Activated CD4-positive, alpha-beta memory T cell treated with anti-CD3 and anti-CD28 coated beads for 36 hours (primary cell): ENCODE data around the gene ANKRD34A. TPM values are rescaled to one million over a fixed set of nuclear protein-coding genes. Genes with fewer than 3 reads are reported as not detected.

Experiments used
- CTCF ChIA-PET: fragments of 350-600 bp; sonication (Branson Sonifier 250); formaldehyde crosslinking; loops from one replicate; lab custom pipeline; 2021; ENCODE audit warnings: antibody characterized with exemption, inconsistent platforms; lab: Charles Lee
- POLR2A ChIA-PET: fragments of 350-600 bp; sonication (Branson Sonifier 250); formaldehyde crosslinking; loops from one replicate; lab custom pipeline; 2021; ENCODE audit warnings: antibody characterized with exemption; lab: Charles Lee
- DNase-seq: peaks from one replicate; pipeline ENCODE4 v3.0.0-alpha.2; 2020
- H3K27ac Mint-ChIP-seq: one replicate; pipeline ENCODE4 v1.8.0; 2021; ENCODE audit warnings: mixed read lengths
- H3K27me3 Mint-ChIP-seq: one replicate; pipeline ENCODE4 v1.8.0; 2021; ENCODE audit warnings: mixed read lengths
- H3K36me3 Mint-ChIP-seq: one replicate; pipeline ENCODE4 v1.8.0; 2021; ENCODE audit warnings: mixed read lengths
- H3K4me1 Mint-ChIP-seq: one replicate; pipeline ENCODE4 v1.8.0; 2021; ENCODE audit warnings: low read depth, mixed read lengths
- H3K4me3 Mint-ChIP-seq: one replicate; pipeline ENCODE4 v1.8.0; 2021; ENCODE audit warnings: mild to moderate bottlenecking, mixed read lengths
- H3K9me3 Mint-ChIP-seq: one replicate; pipeline ENCODE4 v1.8.0; 2021; ENCODE audit warnings: mixed read lengths
- intact Hi-C: fragments of 100-400 bp; cut with micrococcal nuclease; formaldehyde crosslinking; loops from one replicate; pipeline ENCODE4 v1.15.1; 2023
- total RNA-seq, 2 experiments: library from RNA; stranded (reverse); gene quantifications; one replicate each; pipeline ENCODE4 v1.2.3, GENCODE V29; 2021

The ANKRD34A gene
- total RNA-seq, 2 experiments from 2014 or later, result 4.6 to 4.7 TPM

DNA sequence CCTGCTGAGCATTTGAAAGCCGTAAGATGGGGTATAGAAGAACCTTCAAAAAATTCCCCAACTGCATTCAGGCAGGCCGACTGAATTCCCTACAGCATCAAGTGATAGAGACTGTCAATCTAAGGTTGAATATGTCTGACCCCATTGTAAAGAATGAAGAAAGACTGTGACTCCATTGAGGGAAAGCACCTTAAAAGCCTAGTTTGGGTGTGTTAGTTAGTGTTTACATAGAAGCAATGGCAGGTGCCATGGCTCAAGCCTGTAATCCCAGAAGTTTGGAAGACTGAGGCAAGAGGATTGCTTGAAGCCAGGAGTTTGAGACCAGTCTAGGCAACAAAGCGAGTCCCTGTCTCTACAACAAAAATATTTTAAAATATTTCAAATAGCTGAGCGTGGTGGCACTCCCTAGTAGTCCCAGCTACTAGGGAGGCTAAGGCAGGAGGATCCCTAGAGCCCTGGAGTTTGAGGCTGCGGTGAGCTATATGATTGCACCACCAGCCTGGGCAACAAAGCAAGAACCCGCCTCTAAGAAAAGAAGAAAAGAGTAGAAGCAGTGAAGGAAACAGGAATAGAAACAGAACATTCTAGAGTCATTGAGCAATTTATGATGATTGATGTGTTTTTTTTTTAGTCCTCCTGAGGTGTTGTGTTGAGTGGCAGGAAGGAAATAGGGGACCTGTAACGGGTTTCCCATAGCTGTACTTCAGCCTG lies 15.5 kb upstream of the ANKRD34A start:
- CTCF ChIA-PET, result interaction anchor here (0.6 to 8.5 kb wide), 17 partner anchors 8 to 135 kb away, joined by 3 to 222 read pairs (median 10); partner anchors contain the start of genes ANKRD34A, LIX1L, NUDT17 and POLR3GL

DNA sequence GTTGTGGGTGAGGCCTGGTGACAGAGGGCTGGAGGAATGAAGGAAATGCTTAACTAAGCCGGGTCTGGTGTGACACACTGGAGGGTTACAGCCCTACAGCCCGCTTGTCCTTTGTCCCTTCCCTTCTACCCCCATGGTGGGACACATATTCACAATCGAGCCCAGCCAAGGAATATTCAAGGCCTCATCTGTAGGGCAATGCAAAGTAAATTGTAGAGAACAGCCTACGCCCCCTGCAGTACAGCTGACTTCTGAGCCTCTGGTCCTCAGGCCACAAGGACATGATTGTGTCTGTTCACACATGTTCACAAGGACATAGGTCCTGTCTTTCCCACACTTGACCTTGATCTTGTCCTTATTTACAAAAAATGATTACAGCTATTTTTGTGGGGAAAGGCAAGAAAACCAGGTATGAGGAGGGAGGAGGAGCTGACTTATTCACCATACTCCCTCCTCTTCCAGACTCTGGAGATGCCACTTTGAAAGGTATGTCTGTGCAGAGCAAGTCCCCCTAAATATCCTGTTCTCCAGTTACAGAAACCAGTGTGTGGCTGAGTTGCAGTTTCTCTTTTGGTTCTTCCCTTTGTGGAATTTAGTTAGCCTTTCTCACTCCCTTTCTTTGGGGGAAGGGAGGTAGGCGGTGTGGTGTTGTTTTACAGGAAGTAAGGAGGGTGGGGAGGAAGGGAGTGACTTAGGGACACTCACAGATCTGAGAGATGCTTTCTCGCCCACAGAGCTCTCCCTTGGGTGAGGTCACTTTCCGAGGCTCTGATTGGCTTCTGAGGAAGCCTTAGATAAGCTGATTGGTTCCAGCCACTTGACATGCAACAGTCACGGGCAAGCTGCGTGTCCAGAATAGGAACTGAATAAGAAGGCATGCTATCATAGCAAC lies 14.7 kb upstream of the ANKRD34A start:
- POLR2A ChIA-PET, result interaction anchor here (0.7 to 10.2 kb wide), 10 partner anchors 14 to 120 kb away, joined by 3 to 183 read pairs (median 20); partner anchors contain the start of genes ANKRD34A, LIX1L, PIAS3 and POLR3GL
- no peak overlapping the region for H3K27ac Mint-ChIP-seq
- intact Hi-C loops, result loop anchor here (1.0 to 5.0 kb wide), 2 partner anchors 57 to 122 kb away; partner anchors contain the start of gene PIAS3

More for the DNA sequence above, 15.5 kb upstream of the ANKRD34A start:
- H3K4me1 Mint-ChIP-seq, result peaks cover 6% of the 10 kb centered on the region
- no peaks in the 10 kb centered on the region for H3K36me3 Mint-ChIP-seq
- no peaks in the 10 kb centered on the region for H3K27me3 Mint-ChIP-seq
- intact Hi-C loops, result loop anchor here (1.0 to 5.0 kb wide), 3 partner anchors 16 to 123 kb away; partner anchors contain the start of genes PIAS3 and TXNIP
- POLR2A ChIA-PET, result interaction anchor here (0.7 to 10.2 kb wide), 9 partner anchors 13 to 121 kb away, joined by 3 to 183 read pairs (median 22); partner anchors contain the start of genes ANKRD34A, LIX1L, PIAS3 and POLR3GL
- H3K27ac Mint-ChIP-seq, result no peak overlapping the region
- H3K4me3 Mint-ChIP-seq, result no peak overlapping the region
- DNase-seq, result peak; percentile 51
- no peaks in the 10 kb centered on the region for H3K9me3 Mint-ChIP-seq

DNA sequence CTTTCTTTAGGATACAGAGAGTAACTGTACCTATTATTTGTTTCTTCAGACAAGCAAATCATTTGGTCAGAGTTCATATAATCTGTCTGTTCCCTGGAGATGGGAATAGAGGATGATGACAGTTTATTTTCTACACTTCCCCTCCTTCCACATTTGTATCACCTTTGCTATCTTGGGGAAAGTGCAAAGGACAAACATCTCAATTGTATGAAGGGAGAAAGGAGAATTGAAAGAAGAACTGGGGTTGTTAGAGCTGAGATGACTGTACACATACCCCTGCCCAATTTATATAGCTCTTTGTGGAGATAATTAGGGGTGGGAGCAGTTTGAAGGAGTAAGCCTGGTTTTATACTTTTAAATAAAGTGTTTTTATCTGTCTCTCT lies 14.1 kb upstream of the ANKRD34A start:
- no peak for DNase-seq
- Mint-ChIP-seq H3K27ac (no peak overlapping the region), H3K9me3 (no peaks in the 10 kb centered on the region), H3K36me3 (no peaks in the 10 kb centered on the region), H3K4me1 (peaks cover 4% of the 10 kb centered on the region), H3K4me3 (peak overlapping the region; percentile 11), H3K27me3 (no peaks in the 10 kb centered on the region)
- CTCF ChIA-PET, result interaction anchor here (0.8 to 8.5 kb wide), 15 partner anchors 10 to 129 kb away, joined by 3 to 222 read pairs (median 12); partner anchors contain the start of genes ANKRD34A, LIX1L, POLR3GL and TXNIP
- POLR2A ChIA-PET, result interaction anchor here (1.5 to 10.2 kb wide), 9 partner anchors 15 to 74 kb away, joined by 4 to 183 read pairs (median 22); partner anchors contain the start of genes ANKRD34A, LIX1L, POLR3GL and RBM8A
- intact Hi-C loops, result loop anchor here (5.0 kb wide), 1 partner anchor 121 kb away; the partner anchor contains the start of gene PIAS3

More for the DNA sequence above, 14.7 kb upstream of the ANKRD34A start:
- H3K36me3 Mint-ChIP-seq, result no peaks in the 10 kb centered on the region
- peaks cover 3% of the 10 kb centered on the region for H3K4me1 Mint-ChIP-seq
- peak; percentile 92 for DNase-seq
- no peaks in the 10 kb centered on the region for H3K9me3 Mint-ChIP-seq
- H3K27me3 Mint-ChIP-seq, result no peaks in the 10 kb centered on the region
- no peak overlapping the region for H3K4me3 Mint-ChIP-seq
- CTCF ChIA-PET, result interaction anchor here (0.6 to 8.5 kb wide), 19 partner anchors 9 to 134 kb away, joined by 3 to 222 read pairs (median 9); partner anchors contain the start of genes ANKRD34A, LIX1L, NUDT17 and POLR3GL

DNA sequence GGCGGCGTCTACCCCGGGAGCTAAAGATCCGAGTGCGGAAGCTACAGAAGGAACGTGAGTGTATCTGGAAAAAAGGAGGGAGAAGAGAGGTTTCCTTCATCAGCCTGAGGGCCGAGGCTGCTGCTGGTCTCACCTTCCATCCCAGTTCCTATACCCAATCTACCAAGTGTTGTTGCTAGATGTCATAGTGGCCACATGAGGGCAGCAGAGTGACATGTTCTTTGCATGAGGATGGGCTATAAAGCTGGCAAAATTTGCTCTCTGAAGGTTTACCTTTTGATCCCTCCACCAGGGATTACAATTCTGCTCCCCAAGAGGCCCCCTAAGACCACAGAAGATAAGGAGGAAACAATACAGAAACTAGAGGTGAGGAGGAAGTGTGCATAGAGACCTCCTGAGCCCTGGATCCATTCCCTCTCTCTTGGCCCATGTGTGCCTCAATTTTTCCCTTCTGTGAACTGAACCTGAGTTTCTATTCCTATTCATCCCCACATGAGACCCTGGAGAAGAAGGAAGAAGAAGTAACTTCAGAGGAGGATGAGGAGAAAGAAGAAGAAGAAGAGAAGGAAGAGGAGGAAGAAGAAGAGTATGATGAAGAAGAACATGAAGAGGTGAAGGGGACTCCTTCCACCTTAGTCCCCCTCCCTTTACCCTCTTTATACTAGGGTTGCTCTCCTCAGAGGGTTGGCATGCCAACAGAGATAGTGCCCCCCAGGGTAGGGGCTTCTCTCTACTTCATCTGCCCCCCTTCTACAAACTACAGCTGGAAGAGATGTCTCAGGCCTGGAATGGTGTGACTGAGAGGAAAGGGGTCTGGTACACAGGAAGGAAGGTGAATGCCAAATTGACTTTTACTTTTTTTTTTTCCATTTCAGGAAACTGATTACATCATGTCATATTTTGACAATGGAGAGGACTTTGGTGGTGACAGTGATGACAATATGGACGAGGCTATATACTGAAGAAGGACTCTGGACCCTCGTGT lies 13.4 kb upstream of the ANKRD34A start:
- peak; percentile 83 for DNase-seq
- H3K27ac Mint-ChIP-seq, result no peak overlapping the region
- ChIA-PET POLR2A (interaction anchor here (1.2 to 10.2 kb wide), 11 partner anchors 13 to 74 kb away, joined by 3 to 183 read pairs (median 18); partner anchors contain the start of genes ANKRD34A, LIX1L, POLR3GL and RBM8A), CTCF (interaction anchor here (0.6 to 8.5 kb wide), 28 partner anchors 8 to 132 kb away, joined by 3 to 222 read pairs (median 8); partner anchors contain the start of genes ANKRD34A, ITGA10, LIX1L and NUDT17)
- H3K4me1 Mint-ChIP-seq, result peaks cover 9% of the 10 kb centered on the region
- peak overlapping the region; percentile 44 for H3K4me3 Mint-ChIP-seq
- H3K9me3 Mint-ChIP-seq, result no peaks in the 10 kb centered on the region
- intact Hi-C loops, result loop anchor here (1.0 to 5.0 kb wide), 4 partner anchors 13 to 120 kb away; partner anchors contain the start of genes ANKRD34A, PIAS3 and POLR3GL
- H3K27me3 Mint-ChIP-seq, result no peaks in the 10 kb centered on the region
- H3K36me3 Mint-ChIP-seq, result no peaks in the 10 kb centered on the region

DNA sequence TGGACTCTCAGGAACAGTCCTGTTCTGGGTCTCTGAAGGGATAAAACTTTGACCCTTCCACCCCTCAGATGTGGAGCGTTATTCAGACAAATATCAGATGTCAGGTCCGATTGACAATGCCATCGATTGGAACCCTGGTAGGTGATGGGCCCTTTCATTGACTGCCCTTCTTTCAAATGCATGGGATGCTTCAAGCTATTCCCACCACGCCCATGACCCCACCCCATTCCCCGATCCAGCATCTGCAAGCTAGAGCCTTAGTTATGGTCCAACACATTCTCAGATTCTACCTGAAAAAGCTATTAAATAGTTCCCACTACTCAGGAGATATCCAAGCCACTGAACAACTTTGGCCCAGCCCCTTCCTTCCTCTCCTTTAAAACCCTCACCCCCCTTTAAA lies 12.6 kb upstream of the ANKRD34A start:
- Mint-ChIP-seq H3K9me3 (no peaks in the 10 kb centered on the region), H3K4me1 (peaks cover 10% of the 10 kb centered on the region), H3K27me3 (no peaks in the 10 kb centered on the region), H3K36me3 (no peaks in the 10 kb centered on the region), H3K4me3 (no peak overlapping the region), H3K27ac (no peak overlapping the region)
- CTCF ChIA-PET, result interaction anchor here (0.6 to 8.5 kb wide), 21 partner anchors 8 to 132 kb away, joined by 3 to 222 read pairs (median 9); partner anchors contain the start of genes ANKRD34A, ITGA10, LIX1L and NUDT17
- POLR2A ChIA-PET, result interaction anchor here (1.2 to 10.2 kb wide), 6 partner anchors 12 to 75 kb away, joined by 3 to 183 read pairs (median 17); partner anchors contain the start of genes ANKRD34A, LIX1L, POLR3GL and TXNIP
- intact Hi-C loops, result loop anchor here (1.0 to 5.0 kb wide), 4 partner anchors 13 to 120 kb away; partner anchors contain the start of genes ANKRD34A, PIAS3 and POLR3GL
- no peak for DNase-seq

DNA sequence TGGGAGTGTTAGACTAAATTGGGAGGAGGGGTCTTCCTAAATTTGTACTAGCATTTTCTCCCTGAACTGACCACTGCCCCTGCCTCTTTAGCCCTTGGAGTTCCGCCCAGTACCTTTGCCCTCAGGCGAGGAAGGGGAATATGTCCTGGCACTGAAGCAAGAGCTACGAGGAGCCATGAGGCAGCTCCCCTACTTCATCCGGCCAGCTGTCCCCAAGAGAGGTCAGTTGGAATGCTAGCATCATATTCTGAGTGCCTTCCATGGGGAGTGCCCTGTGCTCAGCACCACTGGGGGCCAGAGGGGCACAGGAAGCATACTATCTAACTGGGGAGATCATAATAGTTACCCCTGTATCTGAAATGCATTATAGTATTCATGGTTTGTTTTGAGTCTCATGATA lies 10.8 kb upstream of the ANKRD34A start:
- H3K4me1 Mint-ChIP-seq, result peaks cover 10% of the 10 kb centered on the region
- H3K27ac Mint-ChIP-seq, result no peak overlapping the region
- H3K36me3 Mint-ChIP-seq, result no peaks in the 10 kb centered on the region
- no peak for DNase-seq
- H3K9me3 Mint-ChIP-seq, result no peaks in the 10 kb centered on the region
- H3K4me3 Mint-ChIP-seq, result no peak overlapping the region
- H3K27me3 Mint-ChIP-seq, result no peaks in the 10 kb centered on the region
- POLR2A ChIA-PET, result interaction anchor here (10.2 kb wide), 1 partner anchor 18 kb away, joined by 183 read pairs; the partner anchor contains the start of gene TXNIP
- CTCF ChIA-PET, result interaction anchor here (6.1 to 8.5 kb wide), 2 partner anchors 11 to 34 kb away, joined by 62 to 222 read pairs; partner anchors contain the start of genes ANKRD34A and POLR3GL
- intact Hi-C loops, result loop anchor here (5.0 kb wide), 1 partner anchor 118 kb away; the partner anchor contains the start of gene PIAS3

DNA sequence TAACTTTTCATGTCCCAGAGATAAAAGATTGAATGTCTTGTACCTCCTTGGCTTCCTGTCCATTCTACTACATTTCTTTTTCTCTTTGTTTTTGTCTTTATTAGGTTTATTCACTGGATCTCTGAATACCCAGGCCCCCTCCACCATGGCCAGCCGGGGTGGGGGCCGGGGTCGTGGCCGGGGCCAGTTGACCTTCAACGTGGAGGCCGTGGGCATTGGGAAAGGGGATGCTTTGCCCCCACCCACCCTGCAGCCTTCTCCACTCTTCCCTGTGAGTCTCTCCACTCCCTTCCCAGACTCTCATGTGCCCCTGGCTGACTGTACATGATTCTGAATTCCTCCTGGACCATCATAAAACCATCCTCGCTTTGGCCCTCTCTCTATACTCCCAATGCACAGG lies 10.3 kb upstream of the ANKRD34A start:
- no peak for DNase-seq
- Mint-ChIP-seq H3K27me3 (no peaks in the 10 kb centered on the region), H3K4me1 (peaks cover 10% of the 10 kb centered on the region), H3K9me3 (no peaks in the 10 kb centered on the region), H3K27ac (no peak overlapping the region), H3K36me3 (no peaks in the 10 kb centered on the region), H3K4me3 (no peak overlapping the region)
- CTCF ChIA-PET, result interaction anchor here (8.5 kb wide), 1 partner anchor 35 kb away, joined by 222 read pairs; no protein-coding TSS in a partner anchor
- intact Hi-C loops, result loop anchor here (5.0 kb wide), 1 partner anchor 117 kb away; the partner anchor contains the start of gene PIAS3
- POLR2A ChIA-PET, result no interaction called here

DNA sequence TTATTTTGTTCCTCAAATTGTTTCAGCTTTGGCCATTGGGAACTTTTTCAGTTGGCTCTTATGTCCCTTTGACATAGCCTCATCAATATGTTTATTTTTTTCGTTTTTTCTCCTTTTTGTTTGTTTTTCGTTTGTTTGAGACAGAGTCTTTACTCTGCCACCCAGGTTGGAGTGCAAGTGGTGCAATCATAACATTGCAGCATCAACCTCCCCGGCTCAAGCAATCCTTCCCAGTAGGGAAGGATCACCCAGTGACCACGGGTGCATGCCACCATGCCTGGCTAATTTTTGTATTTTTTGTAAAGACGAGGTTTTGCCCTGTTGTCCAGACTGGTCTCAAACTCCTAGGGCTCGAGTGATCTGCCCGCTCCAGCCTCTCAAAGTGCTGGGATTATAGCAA lies 8.2 kb upstream of the ANKRD34A start:
- H3K4me1 Mint-ChIP-seq, result peaks cover 10% of the 10 kb centered on the region
- ChIA-PET CTCF (interaction anchor here (0.8 to 1.3 kb wide), 4 partner anchors 35 to 47 kb away, joined by 3 to 4 read pairs (median 3); no protein-coding TSS in a partner anchor), POLR2A (interaction anchor here (0.8 kb wide), 2 partner anchors 8 to 54 kb away, joined by 3 read pairs; partner anchors contain the start of genes ANKRD34A, PEX11B and POLR3GL)
- intact Hi-C loops, result no loop called here
- peaks cover under 1% of the 10 kb centered on the region for H3K36me3 Mint-ChIP-seq
- peaks cover under 1% of the 10 kb centered on the region for H3K9me3 Mint-ChIP-seq
- no peak overlapping the region for H3K27ac Mint-ChIP-seq
- H3K27me3 Mint-ChIP-seq, result no peaks in the 10 kb centered on the region
- no peak for DNase-seq
- H3K4me3 Mint-ChIP-seq, result no peak overlapping the region

DNA sequence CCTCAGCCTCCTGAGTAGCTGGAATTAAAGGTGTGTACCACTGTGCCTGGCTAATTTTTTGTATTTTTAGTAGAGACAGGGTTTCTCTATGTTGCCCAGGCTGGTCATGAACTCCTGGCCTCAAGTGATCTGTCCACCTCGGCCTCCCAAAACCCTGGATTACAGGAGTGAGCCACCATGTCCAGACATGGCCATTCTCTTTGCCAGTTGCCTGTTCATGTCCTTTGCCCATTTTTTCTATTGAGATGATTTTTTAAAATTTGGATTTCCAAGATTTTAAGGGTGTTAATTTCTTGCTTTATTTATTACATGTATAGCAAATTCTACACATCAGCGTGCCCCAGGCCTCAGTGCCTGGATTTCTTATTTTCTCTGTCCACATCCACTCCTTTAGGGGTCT lies 2.9 kb upstream of the ANKRD34A start:
- POLR2A ChIA-PET, result no interaction called here
- intact Hi-C loops, result no loop called here

More for the DNA sequence above, 2.9 kb upstream of the ANKRD34A start:
- DNase-seq, result no peak
- Mint-ChIP-seq H3K9me3 (peaks cover 9% of the 10 kb centered on the region), H3K27me3 (no peaks in the 10 kb centered on the region), H3K4me3 (no peak overlapping the region), H3K27ac (no peak overlapping the region), H3K4me1 (peaks cover 19% of the 10 kb centered on the region), H3K36me3 (peaks cover 4% of the 10 kb centered on the region)
- CTCF ChIA-PET, result interaction anchor here (1.0 to 6.1 kb wide), 5 partner anchors 10 to 40 kb away, joined by 3 to 62 read pairs (median 5); no protein-coding TSS in a partner anchor
